ENCODE measurements around the gene ARHGAP8.

GRCh38 chr22:44881624-44882023 lies 129.2 kb downstream of the ARHGAP8 start:
- TF ChIP-seq, protein P1, sequence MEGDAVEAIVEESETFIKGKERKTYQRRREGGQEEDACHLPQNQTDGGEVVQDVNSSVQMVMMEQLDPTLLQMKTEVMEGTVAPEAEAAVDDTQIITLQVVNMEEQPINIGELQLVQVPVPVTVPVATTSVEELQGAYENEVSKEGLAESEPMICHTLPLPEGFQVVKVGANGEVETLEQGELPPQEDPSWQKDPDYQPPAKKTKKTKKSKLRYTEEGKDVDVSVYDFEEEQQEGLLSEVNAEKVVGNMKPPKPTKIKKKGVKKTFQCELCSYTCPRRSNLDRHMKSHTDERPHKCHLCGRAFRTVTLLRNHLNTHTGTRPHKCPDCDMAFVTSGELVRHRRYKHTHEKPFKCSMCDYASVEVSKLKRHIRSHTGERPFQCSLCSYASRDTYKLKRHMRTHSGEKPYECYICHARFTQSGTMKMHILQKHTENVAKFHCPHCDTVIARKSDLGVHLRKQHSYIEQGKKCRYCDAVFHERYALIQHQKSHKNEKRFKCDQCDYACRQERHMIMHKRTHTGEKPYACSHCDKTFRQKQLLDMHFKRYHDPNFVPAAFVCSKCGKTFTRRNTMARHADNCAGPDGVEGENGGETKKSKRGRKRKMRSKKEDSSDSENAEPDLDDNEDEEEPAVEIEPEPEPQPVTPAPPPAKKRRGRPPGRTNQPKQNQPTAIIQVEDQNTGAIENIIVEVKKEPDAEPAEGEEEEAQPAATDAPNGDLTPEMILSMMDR (IDR thresholded peaks at IDR 0.05), result no peak
- no peak for TF ChIP-seq POLR2A (IDR thresholded peaks at IDR 0.05)
- no peak for TF ChIP-seq EP300 (IDR thresholded peaks at IDR 0.05)
